HepG2 (cell line): ENCODE data around the gene MTFR1L. TPM values are rescaled to one million over a fixed set of nuclear protein-coding genes. Genes with fewer than 3 reads are reported as not detected.

Source experiments
- AGO1 ChIP-seq: fragments of 200-400 bp; formaldehyde crosslinking; IDR thresholded peaks from 2 replicates; pipeline ENCODE4 v1.6.1; 2017; ENCODE audit warnings: mild to moderate bottlenecking, low read depth, low read length, moderate library complexity; ENCODE audit not compliant: poor library complexity, severe bottlenecking
- CAMTA2 ChIP-seq: sonication (generic); formaldehyde crosslinking; IDR thresholded peaks from 2 replicates; pipeline ENCODE4 v1.4.0; 2020; ENCODE audit warnings: mild to moderate bottlenecking, missing genetic modification reagents, borderline replicate concordance
- ETV6 ChIP-seq: sonication (generic); formaldehyde crosslinking; conservative IDR thresholded peaks from 2 replicates; pipeline ENCODE4 v1.4.0; 2020; ENCODE audit warnings: missing genetic modification reagents
- GABPB1 ChIP-seq: IDR thresholded peaks from 2 replicates; pipeline ENCODE4 v1.6.1; 2016; ENCODE audit warnings: mild to moderate bottlenecking, missing genetic modification reagents, moderate library complexity, missing compliant biosample characterization
- GATA4 ChIP-seq: sonication (generic); IDR thresholded peaks from 2 replicates; pipeline ENCODE4 v1.6.1; 2016; ENCODE audit warnings: antibody characterized with exemption, low read depth, borderline replicate concordance
- HDAC6 ChIP-seq: fragments of 200-600 bp; sonication (generic); IDR thresholded peaks from 2 replicates; pipeline ENCODE4 v1.7.0; 2017; ENCODE audit warnings: mild to moderate bottlenecking, antibody characterized with exemption, low read length, low read depth
- HOXA9 ChIP-seq: sonication (generic); formaldehyde crosslinking; IDR thresholded peaks from 2 replicates; pipeline ENCODE4 v1.8.1; 2022; ENCODE audit warnings: missing genetic modification reagents, mild to moderate bottlenecking, moderate library complexity, borderline replicate concordance
- KDM1A ChIP-seq: IDR thresholded peaks from 2 replicates; pipeline ENCODE4 v1.6.1; 2016; ENCODE audit warnings: missing compliant biosample characterization
- KLF11 ChIP-seq: IDR thresholded peaks from 2 replicates; pipeline ENCODE4 v1.6.1; 2016; ENCODE audit warnings: missing compliant biosample characterization
- NCOA2 ChIP-seq: sonication (generic); formaldehyde crosslinking; IDR thresholded peaks from 2 replicates; pipeline ENCODE4 v1.8.0; 2022; ENCODE audit warnings: inconsistent platforms
- NFIB ChIP-seq: sonication (generic); formaldehyde crosslinking; IDR thresholded peaks from 2 replicates; pipeline ENCODE4 v1.9.0; 2021; ENCODE audit warnings: missing genetic modification reagents, mild to moderate bottlenecking, borderline replicate concordance
- NFYC ChIP-seq: IDR thresholded peaks from 2 replicates; pipeline ENCODE4 v1.6.1; 2016; ENCODE audit warnings: missing genetic modification reagents, missing compliant biosample characterization
- NR2F2 ChIP-seq: IDR thresholded peaks from 2 replicates; pipeline ENCODE4 v1.6.1; 2012; ENCODE audit warnings: low read depth, inconsistent platforms, borderline replicate concordance
- PCBP1 ChIP-seq: fragments of 200-400 bp; formaldehyde crosslinking; IDR thresholded peaks from 2 replicates; pipeline ENCODE4 v1.6.1; 2017; ENCODE audit warnings: mild to moderate bottlenecking, low read depth, low read length, borderline replicate concordance
- RBAK ChIP-seq: sonication (generic); formaldehyde crosslinking; IDR thresholded peaks from 2 replicates; pipeline ENCODE4 v1.5.1; 2020; ENCODE audit warnings: mild to moderate bottlenecking, missing genetic modification reagents
- SIX4 ChIP-seq: sonication (generic); formaldehyde crosslinking; IDR thresholded peaks from 2 replicates; pipeline ENCODE4 v1.4.0; 2020; ENCODE audit warnings: missing genetic modification reagents
- SNAPC2 ChIP-seq: sonication (generic); formaldehyde crosslinking; IDR thresholded peaks from 2 replicates; pipeline ENCODE4 v1.8.1; 2022; ENCODE audit warnings: mild to moderate bottlenecking, missing genetic modification reagents
- SP1 ChIP-seq, 2 experiments: fragments of 450-650 bp in 1 of 2; sonication (generic) in 1 of 2; formaldehyde crosslinking in 1 of 2; IDR thresholded peaks; 2 replicates each; pipeline versions ENCODE4 v1.4.0 to v1.6.1; 2016 to 2020; ENCODE audit warnings: missing genetic modification reagents in 1 of 2
- TCF7 ChIP-seq: sonication (generic); IDR thresholded peaks from 2 replicates; pipeline ENCODE4 v1.6.1; 2016; ENCODE audit warnings: antibody characterized with exemption, low read depth
- TCF7L2 ChIP-seq: IDR thresholded peaks from 2 replicates; pipeline ENCODE4 v1.6.1; 2011; ENCODE audit warnings: mild to moderate bottlenecking, low read depth, low read length, moderate library complexity
- TOE1 ChIP-seq: sonication (generic); formaldehyde crosslinking; IDR thresholded peaks from 2 replicates; pipeline ENCODE4 v1.4.0; 2020; ENCODE audit warnings: mild to moderate bottlenecking, missing genetic modification reagents
- TOPORS ChIP-seq: sonication (generic); formaldehyde crosslinking; IDR thresholded peaks from 2 replicates; pipeline ENCODE4 v1.8.0; 2023; ENCODE audit warnings: mild to moderate bottlenecking, missing genetic modification reagents
- TRIM22 ChIP-seq: fragments of 450-650 bp; IDR thresholded peaks from 2 replicates; pipeline ENCODE4 v1.6.1; 2017
- U2AF2 ChIP-seq: fragments of 200-400 bp; formaldehyde crosslinking; IDR thresholded peaks from 2 replicates; pipeline ENCODE4 v1.6.1; 2017; ENCODE audit warnings: low read depth, mild to moderate bottlenecking, low read length
- ZKSCAN8 ChIP-seq: IDR thresholded peaks from 2 replicates; pipeline ENCODE4 v1.6.1; 2016; ENCODE audit warnings: borderline replicate concordance, missing genetic modification reagents, missing compliant biosample characterization
- ZNF17 ChIP-seq: sonication (generic); formaldehyde crosslinking; IDR thresholded peaks from 2 replicates; pipeline ENCODE4 v1.5.0; 2020; ENCODE audit warnings: mild to moderate bottlenecking, missing genetic modification reagents
- ZNF205 ChIP-seq: IDR thresholded peaks from 2 replicates; pipeline ENCODE4 v1.6.1; 2018; ENCODE audit warnings: missing biosample characterization, missing genetic modification reagents
- ZNF207 ChIP-seq: fragments of 450-650 bp; IDR thresholded peaks from 2 replicates; pipeline ENCODE4 v1.6.1; 2016; ENCODE audit warnings: antibody characterized with exemption, borderline replicate concordance
- ZNF264 ChIP-seq: sonication (generic); formaldehyde crosslinking; IDR thresholded peaks from 2 replicates; pipeline ENCODE4 v1.4.0; 2020; ENCODE audit warnings: missing genetic modification reagents
- ZNF329 ChIP-seq: sonication (generic); formaldehyde crosslinking; IDR thresholded peaks from 2 replicates; pipeline ENCODE4 v1.9.0; 2021; ENCODE audit warnings: low read depth, mild to moderate bottlenecking, missing genetic modification reagents
- ZNF530 ChIP-seq: sonication (generic); formaldehyde crosslinking; IDR thresholded peaks from 2 replicates; pipeline ENCODE4 v1.5.0; 2020; ENCODE audit warnings: low read depth, mild to moderate bottlenecking, missing genetic modification reagents
- ZNF576 ChIP-seq: sonication (generic); formaldehyde crosslinking; IDR thresholded peaks from 2 replicates; pipeline ENCODE4 v1.4.0; 2020; ENCODE audit warnings: mild to moderate bottlenecking, missing genetic modification reagents
- ZNF746 ChIP-seq: sonication (generic); formaldehyde crosslinking; IDR thresholded peaks from 2 replicates; pipeline ENCODE4 v1.8.0; 2022; ENCODE audit warnings: mild to moderate bottlenecking, missing genetic modification reagents
- polyA plus RNA-seq, 8 experiments: library from polyadenylated mRNA; depleted of rRNA in 3 of 8; stranded (reverse) in 7 of 8; unstranded in 1 of 8; fragments of >200 nt; fragmentation: Illumina TruSeq in 4 of 8; extraction: Trizol in 4 of 8; gene quantifications; 2 replicates each; pipeline versions ENCODE4 v1.2.1 to v1.2.3, GENCODE V29; 2011 to 2016; ENCODE audit warnings: low read depth in 4 of 8, missing spikeins in 1 of 8, mixed read lengths in 1 of 8; ENCODE audit not compliant: insufficient read depth in 1 of 8
- total RNA-seq, 5 experiments: library from RNA; depleted of rRNA; stranded (reverse); fragments of >200 nt; fragmentation: Illumina TruSeq; extraction: Trizol; gene quantifications; 2 replicates each; pipeline ENCODE4 v1.2.3, GENCODE V29; 2016; ENCODE audit warnings: low read depth in 1 of 5

The MTFR1L gene
- total and polyA plus RNA-seq, 2 of the 13 experiments (the other 11 are each of a cell fraction or from before 2014, with no cell fraction given) = 38.0 to 55.7 TPM

DNA sequence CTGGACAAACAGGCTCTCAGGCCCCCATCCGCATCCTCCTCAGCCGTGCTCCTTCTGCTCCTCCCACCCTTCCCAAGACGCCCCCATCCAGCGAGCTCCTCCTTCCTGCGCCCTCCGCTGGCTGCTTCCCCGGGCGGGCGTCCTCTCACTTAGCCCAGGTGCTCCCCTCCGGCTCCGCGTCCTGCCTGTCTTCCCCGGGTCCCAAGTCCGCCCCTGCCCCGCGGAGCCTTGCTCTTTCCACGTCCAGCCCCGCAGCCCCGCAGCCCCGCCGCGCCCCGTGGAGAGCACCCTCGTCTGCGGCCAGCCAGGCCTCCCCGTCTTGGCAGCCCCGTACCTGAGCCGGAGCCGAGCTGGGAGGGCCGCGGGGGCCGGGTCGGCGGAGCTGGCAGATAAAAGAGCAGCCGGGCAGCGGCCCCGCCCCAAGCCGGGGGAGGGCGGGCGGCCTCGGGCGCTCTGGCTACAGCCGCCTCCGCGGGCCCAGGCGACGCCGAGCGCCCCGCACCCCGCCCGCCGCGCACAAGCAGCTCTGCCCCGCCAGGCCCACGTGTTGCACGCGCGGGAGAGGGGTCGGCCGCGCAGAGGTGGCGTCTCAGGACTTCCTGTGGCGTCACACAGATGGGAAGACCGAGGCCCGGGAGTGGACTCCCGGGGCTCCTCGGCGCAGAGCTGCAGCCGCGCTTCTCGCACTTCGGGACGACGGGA is 55.6 kb downstream of the MTFR1L start, which contains the start of gene PAQR7 (continued):
- TF ChIP-seq ZNF576 (CRISPR knock-in tag) = no peak
- TF ChIP-seq ZNF17 = no peak
- TF ChIP-seq KDM1A = peak; percentile 16; the same call in 1 of the 2 replicates
- TF ChIP-seq ZNF205 (CRISPR knock-in tag) = peak; percentile 61; the same call in 1 of the 2 replicates
- peak; percentile 43; the same call in 1 of the 2 replicates for TF ChIP-seq TOE1
- 0 out of 2 replicates have a peak, but pooled peaks have one; percentile 12 for TF ChIP-seq ZNF264 (CRISPR knock-in tag)
- TF ChIP-seq SIX4 (CRISPR knock-in tag) = no peak; the same call in 1 of the 2 replicates
- no peak for TF ChIP-seq U2AF2
- peak; percentile 39; the same call in 1 of the 2 replicates for TF ChIP-seq NCOA2 (CRISPR knock-in tag)
- peak; percentile 34; the same call in 1 of the 2 replicates for TF ChIP-seq NFYC (CRISPR knock-in tag)
- peak; percentile 70; the same call in 1 of the 2 replicates for TF ChIP-seq ZNF746
- TF ChIP-seq HOXA9 (CRISPR knock-in tag) = no peak
- no peak for TF ChIP-seq SP1 (IDR thresholded peaks at IDR 0.05)
- no peak for TF ChIP-seq SP1 (CRISPR knock-in tag; IDR thresholded peaks at IDR 0.05)
- TF ChIP-seq GATA4 = no peak
- TF ChIP-seq TCF7 = peak; percentile 67; the same call in 1 of the 2 replicates
- TF ChIP-seq GABPB1 (CRISPR knock-in tag) = peak; percentile 92
- TF ChIP-seq TOPORS = peak; percentile 92; the same call in 1 of the 2 replicates
- no peak for TF ChIP-seq TRIM22
- no peak for TF ChIP-seq ZKSCAN8
- TF ChIP-seq CAMTA2 (CRISPR knock-in tag) = 0 out of 2 replicates have a peak, but pooled peaks have one; percentile 57
- TF ChIP-seq SNAPC2 (CRISPR knock-in tag) = no peak
- TF ChIP-seq RBAK = no peak
- no peak for TF ChIP-seq NR2F2
- no peak for TF ChIP-seq ZNF207
- TF ChIP-seq HDAC6 = no peak
- no peak for TF ChIP-seq ZNF329 (CRISPR knock-in tag)
- peak; percentile 78; the same call in 1 of the 2 replicates for TF ChIP-seq ETV6
- TF ChIP-seq PCBP1 = no peak
- no peak for TF ChIP-seq AGO1
- no peak for TF ChIP-seq TCF7L2
- TF ChIP-seq NFIB (CRISPR knock-in tag) = no peak
- TF ChIP-seq KLF11 (CRISPR knock-in tag) = no peak
- TF ChIP-seq ZNF530 (CRISPR knock-in tag) = no peak
